ENCODE measurements around the gene NFXL1. TPM values are rescaled to one million over a fixed set of nuclear protein-coding genes. Genes with fewer than 3 reads are reported as not detected.

The NFXL1 gene
- polyA plus RNA-seq, 1 donor (not counting 4 experiments of a cell fraction or from before 2014, with no cell fraction given): 16.5 TPM

GRCh38 chr4:47819178-47819577 is 95.2 kb downstream of the NFXL1 start:
- no peak overlapping the region for H2AFZ ChIP-seq (ENCODE audit: control insufficient read depth, low read length)
- H3K9me3 ChIP-seq (ENCODE audit: control insufficient read depth, low read depth, low read length): no peaks in the 10 kb centered on the region
- no peaks in the 10 kb centered on the region for H3K79me2 ChIP-seq (ENCODE audit: control insufficient read depth, insufficient read depth, low read length)
- no peak overlapping the region for H3K4me2 ChIP-seq (ENCODE audit: control insufficient read depth, extremely low read depth, insufficient read depth, low read depth, low read length)
- FAIRE-seq (no peak), DNase-seq (ENCODE audit: low read depth, low spot score) (no peak)
- H3K4me3 ChIP-seq (ENCODE audit: control insufficient read depth in 2 of 3, extremely low read depth in 1 of 3, insufficient read depth in 2 of 3, low read depth in 1 of 3, low read length in 3 of 3): no peak overlapping the region
- no peaks in the 10 kb centered on the region for H3K4me1 ChIP-seq (ENCODE audit: control insufficient read depth, extremely low read depth, insufficient read depth, low read length)
- no peaks in the 10 kb centered on the region for H4K20me1 ChIP-seq (ENCODE audit: control insufficient read depth, extremely low read depth, insufficient read depth, low read length)
- TF ChIP-seq CTCF (optimal IDR thresholded peaks at IDR 0.05 in 1 of 3, IDR thresholded peaks at IDR 0.05 in 1 of 3, conservative IDR thresholded peaks at IDR 0.05 in 1 of 3; ENCODE audit: extremely low read depth in 1 of 3, insufficient read depth in 2 of 3, low read length in 3 of 3) (no peak), EZH2 (IDR thresholded peaks at IDR 0.05; ENCODE audit: low read length) (no peak)
- dilution Hi-C loops (cut with MboI; ENCODE audit: extremely low pct_ligation_motif_present, low sequenced_read_pairs): no loop called here
- H3K27ac ChIP-seq (ENCODE audit: control insufficient read depth, insufficient read depth, low read length): no peak overlapping the region
- H3K9ac ChIP-seq (ENCODE audit: control insufficient read depth, extremely low read depth, insufficient read depth, low read length): no peak overlapping the region
- no peaks in the 10 kb centered on the region for H3K36me3 ChIP-seq (ENCODE audit: control insufficient read depth in 2 of 2, extremely low read depth in 1 of 2, insufficient read depth in 2 of 2, low read length in 2 of 2)
- H3K27me3 ChIP-seq (ENCODE audit: control insufficient read depth, extremely low read depth, insufficient read depth, low read length): no peaks in the 10 kb centered on the region
- H3K9me1 ChIP-seq (ENCODE audit: control insufficient read depth, extremely low read depth, insufficient read depth, low read length): no peaks in the 10 kb centered on the region

- dilution Hi-C loops (cut with MboI; ENCODE audit: extremely low pct_ligation_motif_present, low sequenced_read_pairs): no loop called here
- Histone ChIP-seq H3K9me1 (ENCODE audit: control insufficient read depth, extremely low read depth, insufficient read depth, low read length) (no peaks in the 10 kb centered on the region), H3K4me3 (ENCODE audit: control insufficient read depth in 2 of 3, extremely low read depth in 1 of 3, insufficient read depth in 2 of 3, low read depth in 1 of 3, low read length in 3 of 3) (no peak overlapping the region), H3K27me3 (ENCODE audit: control insufficient read depth, extremely low read depth, insufficient read depth, low read length) (no peaks in the 10 kb centered on the region), H2AFZ (ENCODE audit: control insufficient read depth, low read length) (no peak overlapping the region), H4K20me1 (ENCODE audit: control insufficient read depth, extremely low read depth, insufficient read depth, low read length) (no peaks in the 10 kb centered on the region), H3K27ac (ENCODE audit: control insufficient read depth, insufficient read depth, low read length) (no peak overlapping the region), H3K79me2 (ENCODE audit: control insufficient read depth, insufficient read depth, low read length) (no peaks in the 10 kb centered on the region), H3K9me3 (ENCODE audit: control insufficient read depth, low read depth, low read length) (no peaks in the 10 kb centered on the region), H3K4me2 (ENCODE audit: control insufficient read depth, extremely low read depth, insufficient read depth, low read depth, low read length) (no peak overlapping the region), H3K4me1 (ENCODE audit: control insufficient read depth, extremely low read depth, insufficient read depth, low read length) (no peaks in the 10 kb centered on the region), H3K36me3 (ENCODE audit: control insufficient read depth in 2 of 2, extremely low read depth in 1 of 2, insufficient read depth in 2 of 2, low read length in 2 of 2) (no peaks in the 10 kb centered on the region), H3K9ac (ENCODE audit: control insufficient read depth, extremely low read depth, insufficient read depth, low read length) (no peak overlapping the region)
- DNase-seq (ENCODE audit: low read depth, low spot score) (no peak), FAIRE-seq (no peak)
- TF ChIP-seq CTCF (optimal IDR thresholded peaks at IDR 0.05 in 1 of 3, IDR thresholded peaks at IDR 0.05 in 1 of 3, conservative IDR thresholded peaks at IDR 0.05 in 1 of 3; ENCODE audit: extremely low read depth in 1 of 3, insufficient read depth in 2 of 3, low read length in 3 of 3) (no peak), EZH2 (IDR thresholded peaks at IDR 0.05; ENCODE audit: low read length) (no peak)
These were observed 97.1 kb downstream of the NFXL1 start for GRCh38 chr4:47817275-47817674.
